Stimulated activated naive CD8-positive, alpha-beta T cell treated with anti-CD3 and anti-CD28 coated beads, Interleukin-15, amount 100 ng/mL, for 72 hours (primary cell): ENCODE data around the gene RAD51B.

Source experiments
- ATAC-seq: fragments of 150-1000 bp; cut with Tn5 transposase; 2 replicates; pipeline ENCODE4 v1.10.0; 2021; ENCODE audit warnings: mild to moderate bottlenecking, moderate library complexity
- DNase-seq, 2 donors: peaks; one replicate each; pipeline ENCODE4 v3.0.0; 2021 to 2022
- H3K27ac Mint-ChIP-seq, 2 donors: one replicate each; pipeline ENCODE4 v1.8.0; 2022; ENCODE audit warnings: mild to moderate bottlenecking in 2 of 2, mixed read lengths in 2 of 2, moderate library complexity in 2 of 2
- H3K27me3 Mint-ChIP-seq: one replicate; pipeline ENCODE4 v1.8.0; 2022; ENCODE audit warnings: mixed read lengths
- H3K4me1 Mint-ChIP-seq: one replicate; pipeline ENCODE4 v1.8.0; 2022; ENCODE audit warnings: mild to moderate bottlenecking, mixed read lengths
- H3K4me3 Mint-ChIP-seq, 2 donors: one replicate each; pipeline ENCODE4 v1.8.0; 2022; ENCODE audit warnings: mild to moderate bottlenecking in 2 of 2, mixed read lengths in 2 of 2, moderate library complexity in 1 of 2
- H3K9me3 Mint-ChIP-seq, 2 donors: one replicate each; pipeline ENCODE4 v1.8.0; 2022; ENCODE audit warnings: mixed read lengths in 2 of 2

The RAD51B gene

DNA sequence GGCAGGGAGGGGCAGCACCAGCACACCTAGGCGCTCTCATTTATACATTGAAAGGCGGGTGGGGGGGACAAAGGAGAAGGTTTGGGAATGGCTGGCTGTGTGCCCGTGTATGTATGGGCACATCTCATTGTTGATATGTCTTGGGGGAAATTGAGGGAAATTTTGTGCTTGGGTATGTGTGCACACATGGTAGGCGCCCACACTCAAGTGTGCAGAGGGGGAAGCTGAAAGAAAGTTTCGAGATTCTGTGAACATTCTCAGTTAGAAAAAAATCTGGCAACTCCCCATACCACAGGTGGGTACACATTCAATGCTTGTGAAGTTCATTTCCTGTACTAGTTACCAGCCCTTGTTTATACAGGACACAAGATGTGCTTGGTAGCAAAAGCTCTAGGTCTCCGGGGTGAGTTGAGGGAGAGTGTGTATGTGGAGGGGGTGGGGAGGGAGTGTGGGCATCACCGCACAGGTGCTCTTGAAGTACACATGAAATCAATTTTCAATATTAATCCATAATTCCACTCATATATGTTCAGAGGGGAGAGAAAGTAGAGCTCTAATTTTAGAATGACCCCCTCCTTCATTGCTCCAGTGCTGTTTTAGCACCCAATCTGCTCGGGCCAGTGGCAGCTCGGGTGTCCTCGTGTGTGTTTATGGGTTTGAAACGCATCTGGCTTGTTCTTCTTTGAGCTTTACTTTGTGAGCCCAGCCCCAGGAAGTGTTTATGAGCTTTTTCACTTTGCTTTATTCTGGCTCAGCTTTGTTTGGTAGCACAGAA, 687.3 kb downstream of the RAD51B start:
- peak; percentile 89 for ATAC-seq
- peak overlapping the region in 1 of 2 donors; percentile 19 for H3K27ac Mint-ChIP-seq
- H3K9me3 Mint-ChIP-seq = no peaks in the 10 kb centered on the region
- H3K27me3 Mint-ChIP-seq = no peaks in the 10 kb centered on the region
- peak in 1 of 2 donors; percentile 36 for DNase-seq
- H3K4me3 Mint-ChIP-seq = peak overlapping the region; percentile 34 to 81
- peaks cover 62% of the 10 kb centered on the region for H3K4me1 Mint-ChIP-seq

DNA sequence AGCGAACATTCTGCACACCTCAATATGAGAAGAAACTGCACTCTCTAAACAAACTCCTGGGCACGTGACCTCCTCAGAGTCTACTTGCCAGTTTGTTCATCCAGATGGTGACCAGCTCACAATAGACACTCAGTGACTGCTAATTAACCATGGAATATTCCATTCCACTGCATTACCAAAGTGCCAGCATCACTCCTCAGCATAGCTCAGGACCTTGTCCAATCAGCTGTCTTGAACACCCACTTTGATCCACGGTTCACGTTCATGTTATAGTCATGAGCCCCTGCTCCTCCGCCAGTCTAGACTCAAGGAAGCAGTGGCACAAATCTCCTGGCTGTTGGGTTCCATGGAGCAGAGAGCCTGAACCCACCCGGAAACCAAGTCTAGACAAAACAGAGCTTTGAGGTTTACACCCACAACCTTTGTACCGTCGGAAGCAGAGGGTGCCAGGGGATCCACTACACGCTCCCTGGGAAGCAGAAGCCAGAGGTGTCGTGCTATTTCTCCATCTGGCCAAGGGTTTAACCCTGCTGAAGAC, 688.0 kb downstream of the RAD51B start:
- no peaks in the 10 kb centered on the region for H3K9me3 Mint-ChIP-seq
- H3K27ac Mint-ChIP-seq = peak overlapping the region in 1 of 2 donors; percentile 42
- no peak for DNase-seq
- ATAC-seq = no peak
- H3K4me1 Mint-ChIP-seq = peaks cover 57% of the 10 kb centered on the region
- peak overlapping the region; percentile 6 to 81 for H3K4me3 Mint-ChIP-seq
- no peaks in the 10 kb centered on the region for H3K27me3 Mint-ChIP-seq

DNA sequence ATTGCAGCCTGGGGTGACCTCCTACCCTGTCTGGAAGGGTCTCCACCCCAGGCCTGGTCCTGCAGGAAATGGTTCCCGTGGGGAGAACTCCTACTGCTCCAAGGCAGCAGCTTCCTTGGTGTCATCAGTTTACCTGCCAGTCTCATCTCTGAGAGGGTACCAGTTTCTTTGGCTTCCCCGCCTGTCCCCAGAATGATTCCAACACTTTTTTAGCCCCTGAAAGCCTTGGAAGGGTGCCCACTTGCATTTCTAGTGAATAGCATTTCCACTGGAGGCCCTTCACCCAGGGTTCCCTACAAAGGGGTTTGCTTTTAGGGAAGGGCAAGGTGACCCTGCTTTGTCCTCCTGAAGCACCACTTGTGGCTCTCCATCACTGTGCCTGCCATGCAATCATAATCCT, 689.0 kb downstream of the RAD51B start:
- ATAC-seq (no peak), DNase-seq (no peak)
- peaks cover 60% of the 10 kb centered on the region for H3K4me1 Mint-ChIP-seq
- no peak overlapping the region for H3K4me3 Mint-ChIP-seq
- peak overlapping the region in 1 of 2 donors; percentile 29 for H3K27ac Mint-ChIP-seq
- no peaks in the 10 kb centered on the region for H3K27me3 Mint-ChIP-seq
- no peaks in the 10 kb centered on the region for H3K9me3 Mint-ChIP-seq

DNA sequence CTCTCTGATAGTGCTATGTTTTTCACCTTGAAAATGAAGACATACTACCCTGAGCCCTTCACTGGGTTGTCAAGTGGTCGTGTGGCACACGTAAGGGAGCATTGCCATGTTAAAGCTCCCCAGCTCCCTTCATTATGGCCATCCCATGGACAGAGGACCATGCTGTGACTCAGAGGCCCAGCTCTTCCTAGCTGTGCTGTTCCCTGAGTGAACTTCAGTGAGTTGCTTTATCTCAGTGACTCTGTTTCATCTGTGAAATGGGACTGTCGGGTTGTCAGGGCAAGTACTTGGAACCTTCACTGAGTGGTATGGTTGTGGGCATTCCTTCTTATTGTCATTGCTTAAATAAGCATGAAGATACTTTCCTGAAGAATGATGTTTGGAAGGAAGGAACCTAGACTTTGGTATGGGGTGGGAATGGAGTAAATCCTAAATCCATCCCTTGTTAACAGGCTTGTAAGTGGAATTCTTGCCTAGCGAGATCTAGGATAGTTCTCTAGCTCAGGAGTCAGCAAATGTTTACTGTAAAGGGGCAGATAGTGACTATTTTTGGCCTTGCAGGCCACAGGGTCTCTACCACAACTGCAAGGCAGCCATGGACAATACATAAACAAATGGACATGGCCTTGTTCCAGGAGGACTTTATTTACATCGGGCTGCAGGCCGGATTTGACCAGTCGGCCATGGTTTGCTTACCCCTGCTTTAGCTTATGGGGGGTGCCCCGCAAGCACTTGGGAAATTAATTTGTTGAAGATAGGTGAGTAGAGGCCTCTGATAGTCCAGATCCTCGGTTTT, 689.8 kb downstream of the RAD51B start:
- Mint-ChIP-seq H3K27ac (no peak overlapping the region), H3K27me3 (no peaks in the 10 kb centered on the region), H3K4me3 (no peak overlapping the region), H3K4me1 (peaks cover 61% of the 10 kb centered on the region), H3K9me3 (no peaks in the 10 kb centered on the region)
- no peak for DNase-seq
- no peak for ATAC-seq

DNA sequence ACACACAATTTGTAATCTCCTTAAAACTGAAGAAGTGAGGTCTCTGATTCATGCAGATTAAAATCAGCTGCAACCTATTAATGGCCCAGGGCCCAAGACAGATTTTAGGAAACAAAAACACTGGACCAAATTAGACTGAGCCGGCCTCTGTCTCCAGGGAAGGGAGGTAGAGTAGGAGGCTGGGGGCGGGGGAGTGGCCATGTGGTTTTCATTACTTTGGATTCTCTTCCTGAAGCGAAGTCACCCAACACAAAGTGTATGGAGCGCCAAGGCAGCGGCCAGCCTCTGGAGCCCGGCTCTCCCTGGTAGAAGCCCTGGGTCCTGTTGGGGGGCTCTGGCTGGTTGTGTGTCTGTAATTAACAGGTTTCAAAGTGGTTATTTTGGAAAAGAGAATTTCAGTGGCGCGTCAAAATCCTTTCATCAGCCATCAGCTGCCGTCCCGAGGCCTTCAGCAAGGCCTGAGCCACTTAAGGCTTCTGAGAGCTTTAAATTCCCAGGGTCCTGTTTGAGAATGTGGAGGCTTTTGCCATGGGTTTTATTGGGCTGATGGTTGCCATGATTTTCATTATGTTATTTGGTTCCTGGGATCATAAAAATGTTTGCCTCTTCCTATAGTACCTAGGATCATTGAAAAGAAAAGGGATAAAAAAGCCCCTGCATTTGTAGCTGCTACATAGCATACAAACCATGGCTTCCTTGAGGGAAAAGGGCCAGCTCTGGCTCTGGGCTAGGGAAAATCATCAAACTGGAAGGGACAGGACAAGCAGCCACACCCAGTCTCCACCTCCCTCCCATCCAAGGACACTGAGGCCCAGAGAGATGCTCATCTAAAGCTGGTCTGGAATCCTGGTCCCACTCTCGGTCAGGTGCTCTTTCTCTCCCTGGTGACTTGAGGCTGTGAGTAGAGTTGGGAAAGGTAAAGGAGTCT, 690.9 kb downstream of the RAD51B start:
- H3K4me1 Mint-ChIP-seq = peaks cover 52% of the 10 kb centered on the region
- no peak for ATAC-seq
- H3K27ac Mint-ChIP-seq = no peak overlapping the region

DNA sequence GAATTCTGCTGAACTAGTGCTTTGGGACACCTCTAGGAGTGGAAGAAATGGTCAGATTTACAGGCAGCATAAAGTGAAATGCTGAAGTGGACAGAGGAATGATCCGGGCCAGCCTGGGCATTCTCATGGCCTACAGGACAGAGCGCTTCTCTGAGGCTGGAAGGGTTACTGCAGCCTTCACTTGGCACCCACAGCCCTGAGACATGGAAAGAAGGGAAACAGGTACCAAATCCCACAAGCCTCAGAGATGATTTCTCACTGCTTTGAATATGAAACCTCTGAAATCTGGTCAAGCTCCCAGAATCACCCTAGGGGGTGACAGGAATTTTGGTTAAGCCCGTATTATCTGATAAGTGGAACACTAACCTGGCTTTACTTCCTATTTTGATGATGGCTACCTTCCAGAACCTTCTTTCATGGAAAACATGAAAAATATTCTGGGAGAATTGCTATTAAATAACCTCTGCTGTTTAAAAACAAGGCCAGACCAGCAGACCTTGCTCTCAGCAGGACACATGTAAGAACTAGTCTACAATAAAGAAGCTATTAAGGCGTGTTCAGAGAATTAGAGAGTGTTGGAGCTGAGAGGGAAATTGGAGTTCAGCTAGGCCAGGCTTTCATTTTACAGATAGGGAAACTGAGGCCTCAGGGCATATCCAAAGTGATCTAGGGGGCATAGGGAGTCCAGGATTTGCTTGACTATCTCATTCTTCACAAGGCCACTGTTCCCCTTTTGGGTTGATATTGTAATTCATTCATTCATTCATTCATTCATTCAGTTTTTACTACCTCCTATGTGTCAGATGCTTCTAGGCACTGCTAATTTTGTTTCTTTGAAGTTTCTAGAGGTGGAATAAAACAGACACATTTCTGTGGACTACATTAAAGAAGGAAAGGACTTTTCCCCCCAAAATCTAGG, 691.8 kb downstream of the RAD51B start:
- Mint-ChIP-seq H3K4me3 (no peak overlapping the region), H3K27ac (no peak overlapping the region), H3K4me1 (peaks cover 43% of the 10 kb centered on the region)

More for the DNA sequence above, 690.9 kb downstream of the RAD51B start:
- H3K9me3 Mint-ChIP-seq = no peaks in the 10 kb centered on the region
- DNase-seq = no peak
- no peaks in the 10 kb centered on the region for H3K27me3 Mint-ChIP-seq
- no peak overlapping the region for H3K4me3 Mint-ChIP-seq

DNA sequence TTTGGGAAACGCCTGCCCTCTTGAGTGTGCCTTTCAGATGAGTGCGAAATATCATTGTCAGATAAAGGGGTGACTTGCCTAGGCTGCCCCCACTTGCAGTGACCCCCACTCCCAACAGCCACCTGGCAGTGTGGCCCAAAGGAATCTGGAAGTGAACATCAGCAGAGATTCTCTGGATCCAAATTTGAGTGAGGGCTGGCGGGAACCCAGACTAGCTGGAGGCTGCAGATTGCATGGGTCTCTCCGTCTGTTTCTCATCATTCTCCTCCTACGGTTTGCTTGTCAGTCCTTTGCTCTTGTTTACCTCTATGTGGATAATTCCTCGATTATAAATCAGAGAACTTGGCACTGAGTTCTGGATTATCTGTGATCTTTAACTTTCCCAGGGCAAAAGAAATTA, 692.5 kb downstream of the RAD51B start:
- no peak for DNase-seq
- no peaks in the 10 kb centered on the region for H3K9me3 Mint-ChIP-seq
- H3K27me3 Mint-ChIP-seq = no peaks in the 10 kb centered on the region
- H3K4me3 Mint-ChIP-seq = no peak overlapping the region
- ATAC-seq = no peak
- H3K27ac Mint-ChIP-seq = no peak overlapping the region
- peaks cover 36% of the 10 kb centered on the region for H3K4me1 Mint-ChIP-seq

More for the DNA sequence above, 691.8 kb downstream of the RAD51B start:
- H3K27me3 Mint-ChIP-seq = no peaks in the 10 kb centered on the region
- ATAC-seq (no peak), DNase-seq (no peak)
- H3K9me3 Mint-ChIP-seq = no peaks in the 10 kb centered on the region

DNA sequence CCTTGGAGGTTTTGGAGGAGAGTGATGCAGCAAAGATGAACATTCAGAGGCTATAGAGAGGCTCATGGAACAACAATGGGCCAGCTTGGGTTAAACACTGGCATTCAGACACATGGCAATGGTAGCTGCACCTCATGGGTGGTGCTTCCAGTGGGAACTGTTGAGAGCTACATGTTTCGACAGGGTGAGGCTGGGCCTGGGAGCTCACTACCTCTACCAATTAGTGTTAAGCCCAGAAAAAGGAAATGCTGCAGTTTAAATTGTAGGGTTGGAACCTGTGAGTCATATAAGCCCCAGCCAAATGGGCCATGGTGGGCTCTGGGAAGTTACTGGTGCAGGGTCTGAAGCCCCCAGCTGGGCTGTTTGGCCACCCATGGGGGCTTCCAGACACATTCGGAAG, 693.6 kb downstream of the RAD51B start:
- Mint-ChIP-seq H3K4me1 (peaks cover 31% of the 10 kb centered on the region), H3K9me3 (no peaks in the 10 kb centered on the region), H3K27me3 (no peaks in the 10 kb centered on the region), H3K27ac (no peak overlapping the region), H3K4me3 (no peak overlapping the region)
- DNase-seq (no peak), ATAC-seq (no peak)

DNA sequence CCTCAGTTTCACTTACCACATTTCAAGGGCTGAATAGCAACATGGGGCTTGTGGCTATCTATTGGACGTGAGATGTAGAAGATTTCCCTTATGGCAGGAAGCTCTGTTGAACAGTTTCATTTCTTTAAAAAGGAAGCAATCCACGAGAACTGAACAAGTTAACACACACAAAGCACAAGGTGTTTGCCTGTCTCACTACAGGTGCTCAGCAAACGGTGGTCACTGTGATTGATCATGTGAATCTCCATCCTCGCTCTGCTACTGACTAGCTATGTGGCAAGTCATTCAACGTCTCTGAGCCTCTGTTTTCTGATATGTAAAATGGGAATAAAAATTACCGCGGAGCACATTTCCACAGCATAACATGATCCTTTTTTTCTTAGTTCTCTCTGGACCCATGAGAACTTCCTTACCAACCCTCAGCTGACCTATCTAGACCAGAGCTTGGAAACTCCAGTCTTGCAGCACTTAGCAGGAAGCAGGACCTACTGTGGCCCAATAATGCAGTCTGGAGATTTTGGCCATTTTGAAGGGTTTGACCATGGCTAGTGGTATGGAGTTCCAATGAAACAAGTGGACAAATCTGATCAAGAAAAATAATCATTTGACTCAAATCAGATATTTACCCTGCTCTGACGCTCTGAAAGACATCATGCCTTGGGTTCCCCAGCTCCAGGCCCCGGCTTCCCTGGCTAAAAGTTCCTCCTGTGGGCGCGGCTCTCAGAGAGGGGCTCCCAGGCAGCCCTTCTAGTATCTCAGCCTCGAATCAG, 694.4 kb downstream of the RAD51B start:
- ATAC-seq (no peak), DNase-seq (no peak)
- no peaks in the 10 kb centered on the region for H3K9me3 Mint-ChIP-seq
- H3K4me1 Mint-ChIP-seq = peaks cover 35% of the 10 kb centered on the region
- no peak overlapping the region for H3K27ac Mint-ChIP-seq
- no peak overlapping the region for H3K4me3 Mint-ChIP-seq
- H3K27me3 Mint-ChIP-seq = no peaks in the 10 kb centered on the region

DNA sequence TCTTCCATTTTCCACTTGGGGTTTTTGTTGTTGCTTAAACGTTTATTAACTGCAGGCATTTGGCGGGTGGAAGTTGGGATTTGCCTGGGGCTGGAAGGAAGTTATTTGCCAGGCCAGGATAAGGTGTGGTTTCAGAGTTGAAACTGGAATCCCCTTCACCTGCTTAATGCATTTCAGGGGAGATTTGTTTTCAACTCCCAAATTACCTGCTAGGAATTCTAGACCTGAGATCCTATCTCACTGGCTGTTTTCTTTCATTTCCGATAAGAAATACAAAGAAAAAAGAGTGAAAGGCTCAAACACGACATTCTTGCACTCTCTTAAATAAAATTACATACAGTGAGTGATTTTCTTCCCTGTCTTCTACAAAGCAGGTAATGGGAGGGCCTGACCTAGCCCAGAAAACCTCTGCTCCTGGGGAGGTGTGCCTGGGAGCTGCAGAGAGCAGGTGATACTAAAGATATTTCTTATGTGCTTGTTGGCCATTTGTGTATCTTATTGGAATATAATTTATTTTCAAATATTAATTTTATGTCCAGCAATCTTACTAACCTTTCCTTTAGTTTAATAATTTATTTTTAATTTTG, 695.1 kb downstream of the RAD51B start:
- Mint-ChIP-seq H3K27me3 (no peaks in the 10 kb centered on the region), H3K9me3 (no peaks in the 10 kb centered on the region), H3K4me3 (no peak overlapping the region), H3K4me1 (peaks cover 42% of the 10 kb centered on the region), H3K27ac (no peak overlapping the region)
- DNase-seq = no peak
- ATAC-seq = no peak

DNA sequence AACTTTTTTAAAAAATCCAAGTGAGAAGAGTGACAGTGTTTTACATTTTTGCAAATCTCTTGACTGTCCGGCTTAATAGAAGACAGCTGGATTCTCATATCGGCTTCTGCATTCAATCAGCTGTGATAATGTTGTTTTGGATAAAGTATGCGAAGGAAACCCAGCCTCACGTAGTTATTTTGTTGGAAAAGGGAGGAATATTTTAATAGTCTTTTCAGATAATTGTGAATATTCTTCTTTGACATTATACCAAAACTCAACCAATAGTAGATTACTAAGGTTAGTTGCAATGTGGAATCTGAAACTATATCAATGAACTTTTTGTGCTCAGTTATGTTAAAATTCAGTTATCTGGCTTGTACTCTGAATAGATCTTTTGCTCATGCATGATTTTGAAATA, 696.8 kb downstream of the RAD51B start:
- no peaks in the 10 kb centered on the region for H3K9me3 Mint-ChIP-seq
- no peaks in the 10 kb centered on the region for H3K27me3 Mint-ChIP-seq
- peaks cover 40% of the 10 kb centered on the region for H3K4me1 Mint-ChIP-seq
- ATAC-seq (no peak), DNase-seq (no peak)
- H3K4me3 Mint-ChIP-seq = no peak overlapping the region
- no peak overlapping the region for H3K27ac Mint-ChIP-seq

DNA sequence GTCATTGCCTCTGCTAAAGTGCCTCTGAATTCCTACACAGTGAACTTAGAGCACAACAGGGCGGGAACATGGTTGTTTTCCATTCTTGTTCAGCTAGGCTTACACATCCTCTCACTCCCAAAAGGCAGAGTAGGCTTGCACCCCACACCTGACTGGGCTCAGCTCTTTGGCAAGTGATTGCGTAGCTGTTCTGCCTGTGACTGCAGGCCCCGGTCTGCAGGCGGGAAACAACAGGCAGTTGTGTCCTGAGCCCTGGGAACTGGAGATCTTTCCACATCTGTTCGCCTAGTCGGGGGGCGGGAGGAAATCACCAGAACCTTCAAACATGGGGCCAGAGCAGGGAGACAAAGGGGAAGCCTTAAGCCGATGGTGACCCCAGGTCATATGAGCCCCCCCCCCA, 698.6 kb downstream of the RAD51B start:
- peaks cover 31% of the 10 kb centered on the region for H3K4me1 Mint-ChIP-seq
- ATAC-seq = no peak
- no peak overlapping the region for H3K27ac Mint-ChIP-seq
- no peaks in the 10 kb centered on the region for H3K9me3 Mint-ChIP-seq
- DNase-seq = no peak
- no peaks in the 10 kb centered on the region for H3K27me3 Mint-ChIP-seq
- no peak overlapping the region for H3K4me3 Mint-ChIP-seq

DNA sequence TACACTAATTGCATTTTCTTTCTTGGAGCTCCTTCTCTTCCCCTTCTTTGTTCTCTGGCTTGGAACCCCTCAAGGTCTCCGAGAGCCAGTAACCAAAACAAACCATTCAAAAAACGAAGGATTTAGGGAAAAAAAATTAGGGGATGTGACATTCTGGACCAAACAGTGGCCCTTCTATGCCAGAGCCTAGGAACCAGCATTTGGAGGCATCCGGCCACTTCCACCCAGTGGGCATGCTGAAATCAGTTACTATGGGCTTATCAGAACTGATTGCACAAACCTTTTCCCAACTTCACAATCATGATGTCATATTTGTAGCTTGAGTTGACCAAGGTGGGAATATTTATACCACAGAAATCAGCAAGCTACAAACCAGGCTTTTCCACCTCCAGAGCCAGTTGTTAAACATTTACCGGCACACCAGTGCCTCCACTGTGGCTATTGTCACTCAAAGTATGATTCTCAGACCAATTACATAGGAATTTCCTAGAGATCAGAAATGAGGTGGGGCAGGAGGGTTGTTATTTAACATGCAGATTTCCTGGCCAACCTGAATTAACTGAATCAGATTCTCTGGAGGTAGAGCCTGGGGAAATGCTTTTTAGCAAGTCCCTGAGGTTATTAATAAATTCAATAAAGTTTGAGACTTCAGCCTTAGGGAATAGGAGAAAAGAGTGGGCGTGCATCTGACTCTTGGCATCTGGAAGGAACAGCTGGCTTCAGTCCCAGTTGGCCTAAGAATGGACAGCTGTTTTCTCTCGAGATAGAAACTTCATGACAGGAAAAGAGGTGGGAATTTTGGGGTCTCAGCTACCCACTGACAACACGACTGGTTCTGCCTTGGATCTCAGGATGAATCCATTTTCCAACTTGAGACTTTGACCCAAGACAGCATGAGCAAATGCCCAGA, 699.4 kb downstream of the RAD51B start:
- Mint-ChIP-seq H3K27ac (no peak overlapping the region), H3K27me3 (no peaks in the 10 kb centered on the region), H3K4me1 (peaks cover 23% of the 10 kb centered on the region), H3K4me3 (no peak overlapping the region), H3K9me3 (no peaks in the 10 kb centered on the region)
- no peak for DNase-seq
- ATAC-seq = no peak
